Caco-2 (cell line): Measurements from ENCODE around the gene RHBDD1. TPM values are rescaled to one million over a fixed set of nuclear protein-coding genes. Genes with fewer than 3 reads are reported as not detected.

Experiments used
- Bru-seq: library from RNA; stranded (reverse); fragments of 400-500 nt; gene quantifications from one replicate; lab custom pipeline; 2021; lab: Mats Ljungman, UMichigan
- BruChase-seq, 2 experiments: library from RNA; stranded (reverse); fragments of 400-500 nt; gene quantifications; one replicate each; lab custom pipeline; 2021; lab: Mats Ljungman, UMichigan
- BruUV-seq: library from RNA; stranded (reverse); fragments of 400-500 nt; replicated peaks from 2 replicates; lab custom pipeline; 2021; lab: Mats Ljungman, UMichigan
- CTCF ChIA-PET: fragments of 300-600 bp; sonication (Branson Sonifier 250); formaldehyde crosslinking; loops from one replicate; lab custom pipeline; 2022; ENCODE audit warnings: antibody characterized with exemption; lab: Charles Lee
- POLR2A ChIA-PET: fragments of 300-600 bp; sonication (Branson Sonifier 250); formaldehyde crosslinking; loops from one replicate; lab custom pipeline; 2022; ENCODE audit warnings: antibody characterized with exemption; lab: Charles Lee
- DNase-seq, 2 experiments: peaks; one replicate each; pipeline versions ENCODE4 v3.0.0 to v3.0.0-alpha.2; 2020 to 2022
- H3K27me3 ChIP-seq: replicated peaks from 2 replicates; pipeline ENCODE4 v1.6.0; 2011; ENCODE audit warnings: low read length; ENCODE audit not compliant: control insufficient read depth, insufficient read depth
- H3K36me3 ChIP-seq: 2 replicates; pipeline ENCODE4 v1.5.1; 2011; ENCODE audit warnings: low read length; ENCODE audit not compliant: control insufficient read depth, insufficient read depth
- H3K4me1 ChIP-seq: fragments of 250-450 bp; sonication (Bioruptor Pico); 2 replicates; pipeline ENCODE4 v1.5.1; 2020; ENCODE audit warnings: mild to moderate bottlenecking
- H3K4me3 ChIP-seq: 2 replicates; pipeline ENCODE4 v1.5.1; 2011; ENCODE audit warnings: low read depth, mild to moderate bottlenecking, control low read depth, low read length
- H3K9me3 ChIP-seq: fragments of 250-450 bp; sonication (Bioruptor Pico); 2 replicates; pipeline ENCODE4 v1.5.1; 2020; ENCODE audit warnings: mild to moderate bottlenecking, moderate library complexity
- H3K27ac Mint-ChIP-seq: one replicate; pipeline ENCODE4 v1.8.0; 2022; ENCODE audit warnings: mixed read lengths; ENCODE audit not compliant: unreplicated experiment
- H3K27me3 Mint-ChIP-seq: one replicate; pipeline ENCODE4 v1.8.0; 2022; ENCODE audit warnings: mixed read lengths; ENCODE audit not compliant: insufficient read depth, unreplicated experiment
- H3K36me3 Mint-ChIP-seq: one replicate; pipeline ENCODE4 v1.8.0; 2022; ENCODE audit warnings: mild to moderate bottlenecking, mixed read lengths; ENCODE audit not compliant: insufficient read depth, unreplicated experiment
- H3K4me1 Mint-ChIP-seq: one replicate; pipeline ENCODE4 v1.8.0; 2022; ENCODE audit warnings: low read depth, mixed read lengths; ENCODE audit not compliant: unreplicated experiment
- H3K4me3 Mint-ChIP-seq: one replicate; pipeline ENCODE4 v1.8.0; 2022; ENCODE audit warnings: mild to moderate bottlenecking, moderate library complexity, mixed read lengths; ENCODE audit not compliant: unreplicated experiment
- H3K9me3 Mint-ChIP-seq: one replicate; pipeline ENCODE4 v1.8.0; 2022; ENCODE audit warnings: mixed read lengths; ENCODE audit not compliant: unreplicated experiment
- intact Hi-C: fragments of 100-400 bp; cut with micrococcal nuclease; formaldehyde crosslinking; loops from one replicate; pipeline ENCODE4 v1.10.0; 2022; ENCODE audit not compliant: unreplicated experiment
- long read RNA-seq: library from polyadenylated mRNA; stranded (forward); transcript quantifications from one replicate; pipeline ENCODE4 v2.0.0, GENCODE V29; 2022
- total RNA-seq: library from RNA; stranded (reverse); gene quantifications from 2 replicates; pipeline ENCODE4 v1.2.3, GENCODE V29; 2022
- TF ChIP-seq, protein P1 (sequence below), 2 experiments: fragments of 200-600 bp in 1 of 2; IDR thresholded peaks; 1 replicate in 1 of 2; 2 replicates in 1 of 2; pipeline versions ENCODE4 v1.5.1 to v1.8.0; 2011 to 2022; ENCODE audit warnings: antibody characterized with exemption in 1 of 2, control low read depth in 1 of 2, inconsistent platforms in 1 of 2, low read depth in 1 of 2, low read length in 1 of 2, mild to moderate bottlenecking in 1 of 2, moderate library complexity in 1 of 2; ENCODE audit not compliant: insufficient read depth in 1 of 2, severe bottlenecking in 1 of 2, unreplicated experiment in 1 of 2

RHBDD1 gene, protein sequence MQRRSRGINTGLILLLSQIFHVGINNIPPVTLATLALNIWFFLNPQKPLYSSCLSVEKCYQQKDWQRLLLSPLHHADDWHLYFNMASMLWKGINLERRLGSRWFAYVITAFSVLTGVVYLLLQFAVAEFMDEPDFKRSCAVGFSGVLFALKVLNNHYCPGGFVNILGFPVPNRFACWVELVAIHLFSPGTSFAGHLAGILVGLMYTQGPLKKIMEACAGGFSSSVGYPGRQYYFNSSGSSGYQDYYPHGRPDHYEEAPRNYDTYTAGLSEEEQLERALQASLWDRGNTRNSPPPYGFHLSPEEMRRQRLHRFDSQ
- total RNA-seq (14.3 and 16.5 TPM in 2 replicates), Bru-seq, nascent RNA (percentile 58 among the genes with signal in this experiment), BruChase-seq, experiment 1, labeled RNA remaining after a 2-hour chase (percentile 57 among the genes with signal in this experiment), BruChase-seq, experiment 2, labeled RNA remaining after a 6-hour chase (percentile 55 among the genes with signal in this experiment)
- long read RNA-seq, full-length matches to known transcripts = 6 of 21 reads
- long read RNA-seq, partial matches to known transcripts = 2 of 21 reads
- long read RNA-seq, other reads (novel, unspliced or antisense) = 13 of 21 reads

DNA sequence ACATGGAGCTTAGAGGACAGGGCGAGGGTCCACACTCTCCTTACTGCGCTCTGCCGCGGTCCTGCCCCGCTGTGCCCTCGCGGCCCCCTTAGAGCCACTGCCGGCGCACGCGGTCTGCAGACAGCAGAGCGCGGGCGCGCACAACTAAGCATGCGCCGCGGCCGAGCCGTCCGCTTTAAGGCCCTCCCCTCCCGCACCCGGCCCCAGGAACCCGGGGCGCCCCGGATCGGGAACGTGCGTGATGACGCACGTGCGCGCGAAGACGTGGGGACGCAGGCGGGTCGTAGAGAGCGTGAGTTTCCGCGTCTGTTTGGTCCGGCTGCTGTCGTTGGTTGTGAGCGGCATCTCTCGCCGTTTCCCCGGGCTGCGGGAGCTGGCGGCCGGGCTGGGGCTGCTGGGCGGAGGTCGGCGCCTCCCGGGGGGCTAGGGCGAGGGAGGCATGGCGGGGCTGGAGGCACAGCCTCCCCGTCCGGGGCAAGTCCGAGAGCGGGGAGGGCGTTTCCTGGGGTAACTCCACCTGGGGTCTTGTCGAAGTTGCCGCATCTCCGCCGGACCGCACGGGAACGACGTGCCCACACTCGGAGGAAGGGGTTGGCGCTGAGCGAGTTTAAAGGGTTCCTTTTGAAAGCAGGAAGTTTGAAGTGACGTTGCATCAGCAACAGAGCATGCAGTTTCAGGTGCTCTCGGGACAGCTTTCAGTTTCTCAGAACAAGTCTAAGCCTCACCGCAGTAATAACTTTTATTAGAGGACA lies at the start of gene RHBDD1:
RHBDD1 (plus strand) TSS at position 259 of the 752 bp plus-strand sequence. CDS start 28,640 bp downstream, outside the sequence.
- CTCF ChIA-PET = no interaction called here
- BruUV-seq = no TSS peak

DNA sequence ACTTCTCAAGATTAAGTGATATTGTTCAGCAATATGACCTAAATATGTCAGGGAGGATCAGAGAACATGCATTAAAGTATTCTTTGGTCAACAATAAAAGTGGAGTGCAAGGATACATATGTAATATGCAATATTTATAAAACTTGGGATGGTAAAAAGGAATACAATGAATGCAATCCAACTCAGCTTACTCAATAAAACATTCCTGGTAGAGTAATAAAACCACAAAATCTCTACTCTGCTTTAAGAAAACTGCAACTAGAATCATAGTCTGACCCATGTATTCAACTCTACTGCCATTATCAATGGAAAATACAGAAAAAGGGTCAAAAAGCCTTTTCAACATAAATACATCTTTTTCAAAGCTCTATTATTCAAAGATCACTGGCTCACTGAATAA lies 47.8 kb upstream of the RHBDD1 start:
- H3K27me3 ChIP-seq = no peaks in the 10 kb centered on the region
- H3K4me1 Mint-ChIP-seq = peaks cover 5% of the 10 kb centered on the region
- POLR2A ChIA-PET = no interaction called here
- no TSS peak for BruUV-seq
- peaks cover 6% of the 10 kb centered on the region; the same call in 1 of the 2 replicates for H3K4me1 ChIP-seq
- no peak overlapping the region for H3K4me3 ChIP-seq
- H3K36me3 Mint-ChIP-seq = peaks cover 71% of the 10 kb centered on the region
- CTCF ChIA-PET = no interaction called here
- TF ChIP-seq, protein P1, sequence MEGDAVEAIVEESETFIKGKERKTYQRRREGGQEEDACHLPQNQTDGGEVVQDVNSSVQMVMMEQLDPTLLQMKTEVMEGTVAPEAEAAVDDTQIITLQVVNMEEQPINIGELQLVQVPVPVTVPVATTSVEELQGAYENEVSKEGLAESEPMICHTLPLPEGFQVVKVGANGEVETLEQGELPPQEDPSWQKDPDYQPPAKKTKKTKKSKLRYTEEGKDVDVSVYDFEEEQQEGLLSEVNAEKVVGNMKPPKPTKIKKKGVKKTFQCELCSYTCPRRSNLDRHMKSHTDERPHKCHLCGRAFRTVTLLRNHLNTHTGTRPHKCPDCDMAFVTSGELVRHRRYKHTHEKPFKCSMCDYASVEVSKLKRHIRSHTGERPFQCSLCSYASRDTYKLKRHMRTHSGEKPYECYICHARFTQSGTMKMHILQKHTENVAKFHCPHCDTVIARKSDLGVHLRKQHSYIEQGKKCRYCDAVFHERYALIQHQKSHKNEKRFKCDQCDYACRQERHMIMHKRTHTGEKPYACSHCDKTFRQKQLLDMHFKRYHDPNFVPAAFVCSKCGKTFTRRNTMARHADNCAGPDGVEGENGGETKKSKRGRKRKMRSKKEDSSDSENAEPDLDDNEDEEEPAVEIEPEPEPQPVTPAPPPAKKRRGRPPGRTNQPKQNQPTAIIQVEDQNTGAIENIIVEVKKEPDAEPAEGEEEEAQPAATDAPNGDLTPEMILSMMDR (IDR thresholded peaks at IDR 0.05; ENCODE audit: insufficient read depth in 1 of 2, low read depth in 1 of 2, low read length in 1 of 2, severe bottlenecking in 1 of 2, unreplicated experiment in 1 of 2) = no peak
- peaks cover 7% of the 10 kb centered on the region for H3K36me3 ChIP-seq
- no peak overlapping the region for H3K4me3 Mint-ChIP-seq
- intact Hi-C loops = no loop called here
- H3K27ac Mint-ChIP-seq = no peak overlapping the region
- no peaks in the 10 kb centered on the region for H3K9me3 Mint-ChIP-seq
- no peaks in the 10 kb centered on the region for H3K27me3 Mint-ChIP-seq
- no peak for DNase-seq
- no peaks in the 10 kb centered on the region for H3K9me3 ChIP-seq

More for the DNA sequence above, at the start of gene RHBDD1:
- Mint-ChIP-seq H3K27me3 (no peaks in the 10 kb centered on the region), H3K4me3 (peak within 1 kb of the TSS; percentile 90), H3K4me1 (no peaks in the 10 kb centered on the region), H3K36me3 (peaks cover 14% of the 10 kb centered on the region), H3K27ac (peak within 1 kb of the TSS; percentile 94), H3K9me3 (no peaks in the 10 kb centered on the region)
- no peaks in the 10 kb centered on the region for H3K9me3 ChIP-seq
- POLR2A ChIA-PET = interaction anchor here (0.5 to 0.7 kb wide), 4 partner anchors 14 to 977 kb away, joined by 3 to 5 read pairs (median 4); no protein-coding TSS in a partner anchor
- H3K4me3 ChIP-seq = peak within 1 kb of the TSS; percentile 59
- peak; percentile 92 to 93 for DNase-seq
- intact Hi-C loops = loop anchor here (1.0 kb wide), 1 partner anchor 36 kb away; no protein-coding TSS in a partner anchor
- no peaks in the 10 kb centered on the region for H3K27me3 ChIP-seq
- TF ChIP-seq, protein P1 (IDR thresholded peaks at IDR 0.05; ENCODE audit: insufficient read depth in 1 of 2, low read depth in 1 of 2, low read length in 1 of 2, severe bottlenecking in 1 of 2, unreplicated experiment in 1 of 2) = no peak
- peaks cover 12% of the 10 kb centered on the region; the same call in 1 of the 2 replicates for H3K4me1 ChIP-seq
- no peaks in the 10 kb centered on the region for H3K36me3 ChIP-seq
